Measurements from ENCODE around the gene GUCY1A2.

Gene GUCY1A2

GRCh38 chr11:106733635-106734034, 284.6 kb downstream of the GUCY1A2 start:
- DNase-seq (ENCODE audit: low read depth): no peak

- DNase-seq (ENCODE audit: low read depth): no peak
Observed at GRCh38 chr11:106728859-106729258, 289.4 kb downstream of the GUCY1A2 start.

- no peak for DNase-seq (ENCODE audit: low read depth)
Observed at GRCh38 chr11:106728379-106728778, 289.9 kb downstream of the GUCY1A2 start.

GRCh38 chr11:106727256-106727655, 291.0 kb downstream of the GUCY1A2 start:
- no peak for DNase-seq (ENCODE audit: low read depth)

GRCh38 chr11:106724293-106724892, 293.9 kb downstream of the GUCY1A2 start:
- DNase-seq (ENCODE audit: low read depth): no peak

GRCh38 chr11:106723071-106723470, 295.2 kb downstream of the GUCY1A2 start:
- no peak for DNase-seq (ENCODE audit: low read depth)

- DNase-seq (ENCODE audit: low read depth): no peak
Observed at GRCh38 chr11:106717222-106717621, 301.1 kb downstream of the GUCY1A2 start.

- DNase-seq (ENCODE audit: low read depth): no peak
Observed at GRCh38 chr11:106714199-106714598, 304.1 kb downstream of the GUCY1A2 start.

- no peak for DNase-seq (ENCODE audit: low read depth)
Observed at GRCh38 chr11:106708348-106708747, 309.9 kb downstream of the GUCY1A2 start.

GRCh38 chr11:106706355-106706754, 311.9 kb downstream of the GUCY1A2 start:
- no peak for DNase-seq (ENCODE audit: low read depth)

- DNase-seq (ENCODE audit: low read depth): no peak
Observed at GRCh38 chr11:106702805-106703204, 315.5 kb downstream of the GUCY1A2 start.

GRCh38 chr11:106697058-106697457, 321.2 kb downstream of the GUCY1A2 start:
- no peak for DNase-seq (ENCODE audit: low read depth)

- no peak for DNase-seq (ENCODE audit: low read depth)
Observed at GRCh38 chr11:106695506-106695905, 322.8 kb downstream of the GUCY1A2 start.

- no peak for DNase-seq (ENCODE audit: low read depth)
Observed at GRCh38 chr11:106694501-106694900, 323.8 kb downstream of the GUCY1A2 start.

GRCh38 chr11:106691807-106692365, 326.4 kb downstream of the GUCY1A2 start:
- DNase-seq (ENCODE audit: low read depth): no peak

GRCh38 chr11:106690923-106691322, 327.4 kb downstream of the GUCY1A2 start:
- DNase-seq (ENCODE audit: low read depth): no peak

- no peak for DNase-seq (ENCODE audit: low read depth)
Observed at GRCh38 chr11:106684944-106685343, 333.3 kb downstream of the GUCY1A2 start.

- no peak for DNase-seq (ENCODE audit: low read depth)
Observed at GRCh38 chr11:106683435-106683834, 334.8 kb downstream of the GUCY1A2 start.

GRCh38 chr11:106681435-106681834, 336.8 kb downstream of the GUCY1A2 start:
- no peak for DNase-seq (ENCODE audit: low read depth)

GRCh38 chr11:106679581-106679980, 338.7 kb downstream of the GUCY1A2 start:
- DNase-seq (ENCODE audit: low read depth): no peak

- DNase-seq (ENCODE audit: low read depth): no peak
Observed at GRCh38 chr11:106679181-106679580, 339.1 kb downstream of the GUCY1A2 start.

GRCh38 chr11:106670069-106670468, 348.2 kb downstream of the GUCY1A2 start:
- no peak for DNase-seq (ENCODE audit: low read depth)

GRCh38 chr11:106668147-106668546, 350.1 kb downstream of the GUCY1A2 start:
- DNase-seq (ENCODE audit: low read depth): no peak

GRCh38 chr11:106656646-106657045, 361.6 kb downstream of the GUCY1A2 start:
- no peak for DNase-seq (ENCODE audit: low read depth)

Measured in stimulated activated CD8-positive, alpha-beta memory T cell treated with anti-CD3 and anti-CD28 coated beads, Interleukin-4, amount 100 ng/mL, for 24 hours (primary cell).